B cell (primary cell): ENCODE data around the gene BMPR1A. TPM values are rescaled to one million over a fixed set of nuclear protein-coding genes. Genes with fewer than 3 reads are reported as not detected.

ENCODE experiments used
- ATAC-seq: fragments of 200-7000 bp; cut with Tn5 transposase; one replicate; pipeline ENCODE4 v1.10.0; 2021; ENCODE audit warnings: low read depth, mild to moderate bottlenecking, moderate number of reproducible peaks, moderate library complexity
- CTCF ChIA-PET: fragments of 350-600 bp; sonication (Branson Sonifier 250); formaldehyde crosslinking; loops from one replicate; lab custom pipeline; 2021; ENCODE audit warnings: antibody characterized with exemption, inconsistent platforms; lab: Charles Lee
- POLR2A ChIA-PET: fragments of 350-600 bp; sonication (Branson Sonifier 250); formaldehyde crosslinking; loops from one replicate; lab custom pipeline; 2021; ENCODE audit warnings: antibody characterized with exemption; lab: Charles Lee
- DNase-seq: peaks from one replicate; pipeline ENCODE4 v3.0.0; 2013
- H2AFZ ChIP-seq: 2 replicates; pipeline ENCODE4 v1.6.1; 2012; ENCODE audit warnings: mild to moderate bottlenecking, low read depth, low read length; ENCODE audit not compliant: insufficient read depth, poor library complexity, severe bottlenecking
- H3K27ac ChIP-seq, 2 donors: 1 replicate in 1 of 2; 2 replicates in 1 of 2; pipeline ENCODE4 v1.5.1; 2012 to 2013; ENCODE audit warnings: low read length in 2 of 2, mild to moderate bottlenecking in 2 of 2, moderate library complexity in 1 of 2
- H3K27me3 ChIP-seq, 4 experiments: fragments of 200-600 bp in 1 of 4; sonication (generic) in 1 of 4; replicated peaks in 1 of 4; 1 replicate in 2 of 4; 2 replicates in 2 of 4; pipeline versions ENCODE4 v1.6.1 to v1.7.0; 2013 to 2016; ENCODE audit warnings: low read length in 3 of 4, mild to moderate bottlenecking in 2 of 4, mixed read lengths in 1 of 4, moderate library complexity in 1 of 4; ENCODE audit not compliant: insufficient read depth in 4 of 4, control insufficient read depth in 3 of 4; ENCODE audit errors: control extremely low read depth in 1 of 4
- H3K36me3 ChIP-seq, 2 experiments: replicated peaks in 1 of 2; 1 replicate in 1 of 2; 2 replicates in 1 of 2; pipeline versions ENCODE4 v1.6.1 to v1.7.1; 2013; ENCODE audit warnings: low read length in 1 of 2; ENCODE audit not compliant: insufficient read depth in 2 of 2, control insufficient read depth in 1 of 2; ENCODE audit errors: control extremely low read depth in 1 of 2, extremely low read depth in 1 of 2
- H3K4me1 ChIP-seq, 2 donors: fragments of 200-600 bp in 1 of 2; sonication (generic) in 1 of 2; 1 replicate in 1 of 2; 2 replicates in 1 of 2; pipeline versions ENCODE4 v1.5.1 to v1.6.1; 2013 to 2017; ENCODE audit warnings: low read length in 2 of 2; ENCODE audit not compliant: control insufficient read depth in 2 of 2, insufficient read depth in 2 of 2
- H3K4me2 ChIP-seq: replicated peaks from 2 replicates; pipeline ENCODE3; 2012; ENCODE audit warnings: mild to moderate bottlenecking, low read depth, low read length; ENCODE audit not compliant: poor library complexity, severe bottlenecking
- H3K4me3 ChIP-seq, 5 experiments: fragments of 200-600 bp in 1 of 5; sonication (generic) in 1 of 5; 1 replicate in 3 of 5; 2 replicates in 2 of 5; pipeline versions ENCODE4 v1.5.1 to v1.7.0; 2011 to 2016; ENCODE audit warnings: low read length in 4 of 5, mild to moderate bottlenecking in 4 of 5, low read depth in 2 of 5, control low read depth in 1 of 5, moderate library complexity in 1 of 5; ENCODE audit not compliant: insufficient read depth in 1 of 5; ENCODE audit errors: control extremely low read depth in 1 of 5, extremely low read depth in 1 of 5
- H3K79me2 ChIP-seq: fragments of 200-600 bp; sonication (generic); one replicate; pipeline ENCODE4 v1.6.0; 2016; ENCODE audit warnings: low read length; ENCODE audit not compliant: control insufficient read depth, insufficient read depth
- H3K9ac ChIP-seq: fragments of 200-600 bp; sonication (generic); 2 replicates; pipeline ENCODE4 v1.6.1; 2017; ENCODE audit warnings: mild to moderate bottlenecking, low read length, moderate library complexity
- H3K9me3 ChIP-seq, 3 donors: one replicate each; pipeline versions ENCODE4 v1.6.1 to v1.7.1; 2013; ENCODE audit warnings: low read length in 2 of 3; ENCODE audit not compliant: control insufficient read depth in 2 of 3, insufficient read depth in 1 of 3; ENCODE audit errors: control extremely low read depth in 1 of 3
- H4K20me1 ChIP-seq: 2 replicates; pipeline ENCODE4 v1.6.0; 2012; ENCODE audit warnings: mild to moderate bottlenecking, low read length; ENCODE audit not compliant: insufficient read depth, control insufficient read depth, poor library complexity, severe bottlenecking
- H3K27ac Mint-ChIP-seq: one replicate; pipeline ENCODE4 v1.8.0; 2021; ENCODE audit warnings: mixed read lengths
- H3K27me3 Mint-ChIP-seq: one replicate; pipeline ENCODE4 v1.8.0; 2021; ENCODE audit warnings: mixed read lengths
- H3K4me1 Mint-ChIP-seq: one replicate; pipeline ENCODE4 v1.8.0; 2021; ENCODE audit warnings: mixed read lengths
- H3K4me3 Mint-ChIP-seq: one replicate; pipeline ENCODE4 v1.8.0; 2021; ENCODE audit warnings: mixed read lengths
- H3K9me3 Mint-ChIP-seq: one replicate; pipeline ENCODE4 v1.8.0; 2022; ENCODE audit warnings: mixed read lengths; ENCODE audit not compliant: insufficient read depth
- CTCF ChIP-seq: fragments of 200-600 bp; IDR thresholded peaks from one replicate; pipeline ENCODE4 v1.8.0; 2022; ENCODE audit warnings: antibody characterized with exemption, mild to moderate bottlenecking
- EZH2 ChIP-seq: IDR thresholded peaks from 2 replicates; pipeline ENCODE4 v1.6.1; 2012; ENCODE audit warnings: borderline replicate concordance, low read depth, mild to moderate bottlenecking, moderate library complexity, low read length; ENCODE audit not compliant: insufficient read depth, poor library complexity, severe bottlenecking
- WGBS: methylation state at CpG from one replicate; pipeline ENCODE4 v1.1.5; 2013; ENCODE audit warnings: missing lambda C conversion rate; ENCODE audit not compliant: insufficient coverage; 5-methylcytosine and 5-hydroxymethylcytosine counted together
- intact Hi-C: fragments of 100-400 bp; cut with micrococcal nuclease; formaldehyde crosslinking; loops from one replicate; pipeline ENCODE4 v1.10.0; 2022
- polyA plus RNA-seq: library from polyadenylated mRNA; depleted of rRNA; stranded (reverse); fragments of >200 nt; gene quantifications from 2 replicates; pipeline ENCODE4 v1.2.3, GENCODE V29; 2012
- total RNA-seq, 2 donors: library from RNA; stranded (reverse); fragments of 120-200 nt in 1 of 2; gene quantifications; 1 replicate in 1 of 2; 2 replicates in 1 of 2; pipeline versions ENCODE4 v1.2.3 to v1.2.4, GENCODE V29; 2013 to 2022

The BMPR1A gene
- total and polyA plus RNA-seq, 2 donors (not counting 1 experiment from before 2014, with no cell fraction given): 1.9 to 15.1 TPM

GRCh38 chr10:86763404-86763803 is 7.0 kb downstream of the BMPR1A start:
- Mint-ChIP-seq H3K9me3 (no peaks in the 10 kb centered on the region), H3K27me3 (peaks cover 26% of the 10 kb centered on the region), H3K27ac (no peak overlapping the region), H3K4me1 (peaks cover 11% of the 10 kb centered on the region), H3K4me3 (no peak overlapping the region)
- peaks cover 16% of the 10 kb centered on the region for H3K79me2 ChIP-seq
- peaks cover 3 to 19% (median 11%) of the 10 kb centered on the region in 4 experiments for H3K27me3 ChIP-seq
- POLR2A ChIA-PET: no interaction called here
- H3K36me3 ChIP-seq: no peaks in the 10 kb centered on the region
- H3K4me3 ChIP-seq: no peak overlapping the region
- no peaks in the 10 kb centered on the region for H4K20me1 ChIP-seq
- intact Hi-C loops: no loop called here
- ATAC-seq (no peak), DNase-seq (no peak)
- WGBS: 87% methylated on average over 2 of the region's 5 CpGs
- no peak overlapping the region for H3K4me2 ChIP-seq
- no peak overlapping the region for H3K9ac ChIP-seq
- H3K4me1 ChIP-seq: peaks cover 5 to 12% of the 10 kb centered on the region in 2 donors
- no peak overlapping the region for H3K27ac ChIP-seq
- H2AFZ ChIP-seq: no peak overlapping the region
- CTCF ChIA-PET: no interaction called here
- no peaks in the 10 kb centered on the region for H3K9me3 ChIP-seq
- TF ChIP-seq EZH2: no peak
- no peak for TF ChIP-seq CTCF

GRCh38 chr10:86765548-86765947 is 9.1 kb downstream of the BMPR1A start:
- Histone ChIP-seq H2AFZ (no peak overlapping the region), H3K36me3 (no peaks in the 10 kb centered on the region), H4K20me1 (no peaks in the 10 kb centered on the region), H3K9me3 (no peaks in the 10 kb centered on the region), H3K4me2 (no peak overlapping the region), H3K27ac (no peak overlapping the region), H3K79me2 (peaks cover 11% of the 10 kb centered on the region), H3K4me3 (no peak overlapping the region), H3K4me1 (no peaks in the 10 kb centered on the region), H3K27me3 (peaks cover 0 to 9% (median 6%) of the 10 kb centered on the region in 4 experiments), H3K9ac (no peak overlapping the region)
- no peak overlapping the region for H3K27ac Mint-ChIP-seq
- intact Hi-C loops: no loop called here
- DNase-seq: no peak
- H3K27me3 Mint-ChIP-seq: peaks cover 11% of the 10 kb centered on the region
- H3K4me3 Mint-ChIP-seq: no peak overlapping the region
- WGBS: no CpG with 5 or more reads among the region's 2 CpGs
- TF ChIP-seq CTCF: no peak
- no peak for TF ChIP-seq EZH2
- no peak for ATAC-seq
- ChIA-PET CTCF (no interaction called here), POLR2A (no interaction called here)
- no peaks in the 10 kb centered on the region for H3K9me3 Mint-ChIP-seq
- peaks cover 5% of the 10 kb centered on the region for H3K4me1 Mint-ChIP-seq
